22Rv1 (cell line): Measurements from ENCODE around the gene XCL1.

ENCODE experiments used
- CTCF ChIP-seq: fragments of 450-650 bp; IDR thresholded peaks from 2 replicates; pipeline ENCODE4 v1.5.1; 2017; ENCODE audit warnings: mild to moderate bottlenecking
- ZFX ChIP-seq: fragments of 450-650 bp; IDR thresholded peaks from 2 replicates; pipeline ENCODE4 v1.6.1; 2017; ENCODE audit warnings: antibody characterized with exemption, borderline replicate concordance

DNA sequence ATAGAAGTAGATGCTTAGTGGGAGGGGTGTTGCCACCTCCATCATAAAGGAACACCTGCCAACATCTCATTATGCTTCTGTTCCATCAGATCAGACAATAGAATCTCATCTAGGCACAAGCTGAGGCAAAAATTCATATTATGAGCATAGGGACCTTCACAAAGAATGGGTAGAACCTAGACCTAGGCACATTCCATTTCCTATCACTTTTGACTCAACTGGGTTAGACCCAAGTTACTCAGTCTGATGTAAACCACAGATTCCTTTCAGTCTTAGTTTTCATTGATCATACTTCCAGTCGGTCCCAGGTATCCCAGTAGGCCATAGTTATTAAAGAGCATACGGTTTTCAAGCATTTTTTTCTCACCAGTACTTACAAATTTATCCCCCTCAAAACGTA is 21.7 kb downstream of the XCL1 start:
- TF ChIP-seq CTCF (no peak), ZFX (no peak)
